Measurements from ENCODE around the gene PSRC1. TPM values are rescaled to one million over a fixed set of nuclear protein-coding genes. Genes with fewer than 3 reads are reported as not detected.

Gene PSRC1
- total and polyA plus RNA-seq, 2 donors (not counting 3 experiments of a cell fraction or from before 2014, with no cell fraction given): 25.0 to 29.3 TPM

DNA sequence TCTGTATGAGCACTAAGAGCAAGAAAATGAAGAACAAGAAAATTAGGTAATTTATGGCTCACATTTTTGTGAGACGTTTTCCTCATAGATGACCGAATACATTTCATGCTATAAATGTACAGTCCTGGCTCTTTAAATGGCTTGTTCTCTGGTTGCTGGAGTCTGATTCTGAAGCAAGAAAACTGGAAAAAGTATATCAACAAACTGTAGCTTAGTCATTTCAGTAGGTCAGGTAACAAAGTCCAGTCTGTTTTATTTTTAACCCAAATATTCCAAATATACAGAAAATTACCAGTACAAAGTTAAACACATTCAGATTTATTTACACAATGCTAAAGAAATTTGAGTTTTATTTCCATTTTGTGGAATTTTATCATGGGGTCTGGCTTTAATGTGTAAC lies 26.4 kb upstream of the PSRC1 start:
- ChIA-PET CTCF (no interaction called here), POLR2A (no interaction called here)

More for the DNA sequence above, 26.4 kb upstream of the PSRC1 start:
- TF ChIP-seq CTCF (IDR thresholded peaks at IDR 0.05; ENCODE audit: extremely low read depth in 1 of 2, insufficient read depth in 1 of 2, low read depth in 1 of 2, low read length in 2 of 2) (no peak), FOS (IDR thresholded peaks at IDR 0.05; ENCODE audit: borderline replicate concordance, insufficient read depth, low read length) (no peak), GATA2 (IDR thresholded peaks at IDR 0.05; ENCODE audit: insufficient read depth, insufficient read length, low read depth, low read length) (no peak), JUN (IDR thresholded peaks at IDR 0.05; ENCODE audit: borderline replicate concordance, insufficient read depth, insufficient read length, low read depth) (no peak), POLR2A (IDR thresholded peaks at IDR 0.05; ENCODE audit: low read depth, low read length) (no peak), EZH2 (IDR thresholded peaks at IDR 0.05; ENCODE audit: borderline replicate concordance, low read depth, low read length, severe bottlenecking) (no peak), MYC (IDR thresholded peaks at IDR 0.05; ENCODE audit: low read depth, low read length) (no peak), MAX (IDR thresholded peaks at IDR 0.05; ENCODE audit: insufficient read depth, insufficient read length) (no peak), POLR2AphosphoS5 (IDR thresholded peaks at IDR 0.05; ENCODE audit: insufficient read depth, low read depth, low read length) (no peak)
- Histone ChIP-seq H3K4me2 (ENCODE audit: insufficient read depth, low read length) (no peak overlapping the region), H3K27me3 (ENCODE audit: control insufficient read depth in 2 of 2, insufficient read depth in 2 of 2, low read length in 2 of 2) (peaks cover 8 to 9% of the 10 kb centered on the region in 2 experiments), H3K9me3 (replicated peaks; ENCODE audit: control insufficient read depth, insufficient read depth, low read length) (no peaks in the 10 kb centered on the region), H2AFZ (ENCODE audit: low read depth, low read length) (no peak overlapping the region), H3K79me2 (ENCODE audit: control insufficient read depth, insufficient read depth, low read length) (no peaks in the 10 kb centered on the region), H3K27ac (ENCODE audit: insufficient read depth, low read depth, low read length) (no peak overlapping the region), H3K36me3 (ENCODE audit: control insufficient read depth in 2 of 2, extremely low read depth in 1 of 2, insufficient read depth in 2 of 2, low read length in 2 of 2) (no peaks in the 10 kb centered on the region), H3K9me1 (replicated peaks; ENCODE audit: control insufficient read depth, extremely low read depth, insufficient read depth, low read length) (no peaks in the 10 kb centered on the region), H3K4me1 (ENCODE audit: control insufficient read depth, extremely low read depth, insufficient read depth, low read length) (no peaks in the 10 kb centered on the region), H3K9ac (replicated peaks; ENCODE audit: extremely low read depth, insufficient read depth, low read length) (no peak overlapping the region), H3K4me3 (replicated peaks in 1 of 3; ENCODE audit: insufficient read depth in 1 of 3, low read depth in 1 of 3, low read length in 3 of 3) (no peak overlapping the region), H4K20me1 (replicated peaks; ENCODE audit: control insufficient read depth, extremely low read depth, insufficient read depth, low read length) (no peaks in the 10 kb centered on the region)
- no TSS peak for BruUV-seq (replicated peaks)
- intact Hi-C loops (cut with micrococcal nuclease): no loop called here
- FAIRE-seq (no peak), DNase-seq (ENCODE audit: low read depth, low spot score) (no peak)
- dilution Hi-C loops (cut with MboI; ENCODE audit: extremely low pct_ligation_motif_present, low sequenced_read_pairs): no loop called here

Measured in endothelial cell of umbilical vein (primary cell).